ENCODE measurements around the gene CEACAM7. TPM values are rescaled to one million over a fixed set of nuclear protein-coding genes. Genes with fewer than 3 reads are reported as not detected.

Gene CEACAM7
- not detected for total RNA-seq

DNA sequence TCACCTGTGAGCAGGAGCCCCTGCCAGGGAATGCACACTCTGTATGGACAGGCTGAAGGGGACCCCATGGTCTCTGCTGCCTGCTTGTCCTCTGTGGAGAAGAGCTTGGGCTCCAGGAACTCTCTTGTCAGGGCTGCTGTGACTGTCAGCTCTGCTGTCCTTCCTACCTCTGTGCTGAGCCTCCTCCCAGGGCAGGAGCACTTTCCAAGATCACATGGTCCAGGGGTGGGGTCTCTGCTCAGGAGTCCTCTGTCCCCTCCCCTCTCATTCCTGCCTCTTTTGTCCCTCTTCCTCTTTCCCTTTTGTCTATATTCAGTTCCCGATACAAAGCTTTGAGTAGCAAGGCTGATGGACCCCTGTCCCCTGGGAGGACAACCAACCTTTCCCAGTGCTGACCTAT is at the start of gene CEACAM7:
Gene CEACAM7, minus strand, starts transcription at position 173 of the 400 bp plus-strand sequence. Its CDS starts 105 bp downstream, at position 68.
- Histone ChIP-seq H3K36me3 (no peaks in the 10 kb centered on the region), H3K4me3 (replicated peaks in 1 of 3) (no peak within 1 kb of the TSS), H3K27ac (no peak within 1 kb of the TSS), H3K4me1 (no peaks in the 10 kb centered on the region), H3K27me3 (no peaks in the 10 kb centered on the region), H3K9me3 (no peaks in the 10 kb centered on the region)
- 66 to 81% methylated on average over 1 of the region's 1 CpG for WGBS, 2 donors
- no peak for DNase-seq
- intact Hi-C loops (cut with DNase I), result no loop called here
- no peak for TF ChIP-seq POLR2A (IDR thresholded peaks at IDR 0.05)
- TF ChIP-seq, protein P1, sequence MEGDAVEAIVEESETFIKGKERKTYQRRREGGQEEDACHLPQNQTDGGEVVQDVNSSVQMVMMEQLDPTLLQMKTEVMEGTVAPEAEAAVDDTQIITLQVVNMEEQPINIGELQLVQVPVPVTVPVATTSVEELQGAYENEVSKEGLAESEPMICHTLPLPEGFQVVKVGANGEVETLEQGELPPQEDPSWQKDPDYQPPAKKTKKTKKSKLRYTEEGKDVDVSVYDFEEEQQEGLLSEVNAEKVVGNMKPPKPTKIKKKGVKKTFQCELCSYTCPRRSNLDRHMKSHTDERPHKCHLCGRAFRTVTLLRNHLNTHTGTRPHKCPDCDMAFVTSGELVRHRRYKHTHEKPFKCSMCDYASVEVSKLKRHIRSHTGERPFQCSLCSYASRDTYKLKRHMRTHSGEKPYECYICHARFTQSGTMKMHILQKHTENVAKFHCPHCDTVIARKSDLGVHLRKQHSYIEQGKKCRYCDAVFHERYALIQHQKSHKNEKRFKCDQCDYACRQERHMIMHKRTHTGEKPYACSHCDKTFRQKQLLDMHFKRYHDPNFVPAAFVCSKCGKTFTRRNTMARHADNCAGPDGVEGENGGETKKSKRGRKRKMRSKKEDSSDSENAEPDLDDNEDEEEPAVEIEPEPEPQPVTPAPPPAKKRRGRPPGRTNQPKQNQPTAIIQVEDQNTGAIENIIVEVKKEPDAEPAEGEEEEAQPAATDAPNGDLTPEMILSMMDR (IDR thresholded peaks at IDR 0.05), result no peak

DNA sequence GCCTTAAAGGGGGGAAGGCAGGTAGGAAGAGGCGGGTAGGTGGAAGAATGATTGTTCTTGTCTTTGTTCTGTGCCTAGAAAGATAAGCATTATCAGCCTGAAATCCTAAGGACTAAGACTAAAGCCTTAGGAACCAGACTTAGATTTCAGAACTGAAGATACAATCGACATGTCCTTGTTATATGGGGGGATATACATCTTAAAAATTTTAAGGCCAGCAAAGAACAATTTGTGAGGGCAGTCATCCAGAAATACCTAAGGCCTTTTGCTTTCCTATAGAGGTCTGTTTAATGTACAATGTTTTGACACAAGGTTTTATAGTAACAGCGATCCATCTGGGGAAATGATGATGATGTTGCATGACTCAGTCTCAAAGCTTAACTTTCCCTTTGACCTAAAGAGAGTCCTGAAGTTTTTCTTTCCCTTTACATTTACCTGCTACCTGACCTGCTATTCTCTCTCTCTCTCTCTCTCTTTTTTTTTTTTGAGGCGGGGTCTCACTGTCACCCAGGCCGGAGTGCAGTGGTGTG is 47.1 kb upstream of the CEACAM7 start:
- H3K4me3 ChIP-seq (replicated peaks in 1 of 3), result no peak overlapping the region
- DNase-seq, result no peak
- TF ChIP-seq, protein P1 (IDR thresholded peaks at IDR 0.05), result no peak
- no peak for TF ChIP-seq POLR2A (IDR thresholded peaks at IDR 0.05)
- H3K36me3 ChIP-seq, result no peaks in the 10 kb centered on the region
- H3K27me3 ChIP-seq, result no peaks in the 10 kb centered on the region
- no peaks in the 10 kb centered on the region for H3K4me1 ChIP-seq
- no peak overlapping the region for H3K27ac ChIP-seq
- intact Hi-C loops (cut with DNase I), result no loop called here
- WGBS, 2 donors, result 69 to 73% methylated on average over 5 of the region's 5 CpGs
- no peaks in the 10 kb centered on the region for H3K9me3 ChIP-seq

DNA sequence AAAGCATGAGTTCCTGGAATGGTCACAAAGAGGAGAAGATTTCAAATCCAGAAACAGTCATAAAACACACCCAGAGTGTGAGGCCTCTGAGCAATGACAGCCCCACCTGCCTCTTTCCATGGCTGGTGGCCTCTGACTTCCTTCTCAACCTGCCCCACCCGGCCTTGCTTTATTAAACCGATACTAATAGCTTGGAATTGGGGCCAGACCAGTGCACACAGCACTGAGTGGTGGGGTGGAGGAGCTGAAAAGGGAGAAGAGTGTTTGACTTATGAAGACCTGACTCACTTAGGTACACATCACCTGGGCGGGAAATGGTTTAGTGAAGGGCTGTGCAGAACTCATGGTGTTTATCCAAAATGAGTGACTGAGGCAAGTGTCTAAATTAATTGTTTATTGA is 46.5 kb upstream of the CEACAM7 start:
- no peak for DNase-seq
- no peak overlapping the region for H3K27ac ChIP-seq
- H3K9me3 ChIP-seq, result no peaks in the 10 kb centered on the region
- H3K36me3 ChIP-seq, result no peaks in the 10 kb centered on the region
- H3K4me1 ChIP-seq, result no peaks in the 10 kb centered on the region
- WGBS, 2 donors, result 62 to 68% methylated on average over 3 of the region's 3 CpGs
- intact Hi-C loops (cut with DNase I), result no loop called here
- TF ChIP-seq POLR2A (IDR thresholded peaks at IDR 0.05), result no peak
- TF ChIP-seq, protein P1 (IDR thresholded peaks at IDR 0.05), result no peak
- no peaks in the 10 kb centered on the region for H3K27me3 ChIP-seq
- no peak overlapping the region for H3K4me3 ChIP-seq (replicated peaks in 1 of 3)

DNA sequence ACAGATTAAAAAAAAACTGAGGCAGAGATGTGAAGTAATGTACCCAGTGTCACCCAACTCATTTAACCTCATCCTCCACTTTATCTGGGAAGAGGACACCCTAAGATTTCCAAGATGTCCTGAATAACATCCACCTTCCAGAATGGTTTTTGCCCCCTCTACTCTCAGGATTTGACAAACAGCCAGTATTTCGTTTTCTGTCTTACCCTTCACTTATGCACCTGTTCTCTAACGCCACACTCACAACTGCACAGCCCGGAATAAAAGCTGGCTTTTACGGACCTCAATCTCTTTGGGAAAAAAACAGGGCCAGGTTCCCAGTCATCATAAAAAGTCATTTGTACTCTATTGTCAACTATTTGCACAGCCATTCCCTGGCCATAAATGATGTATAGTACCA is 46.1 kb upstream of the CEACAM7 start:
- no peak overlapping the region for H3K27ac ChIP-seq
- 79 to 81% methylated on average over 4 of the region's 4 CpGs for WGBS, 2 donors
- intact Hi-C loops (cut with DNase I), result no loop called here

DNA sequence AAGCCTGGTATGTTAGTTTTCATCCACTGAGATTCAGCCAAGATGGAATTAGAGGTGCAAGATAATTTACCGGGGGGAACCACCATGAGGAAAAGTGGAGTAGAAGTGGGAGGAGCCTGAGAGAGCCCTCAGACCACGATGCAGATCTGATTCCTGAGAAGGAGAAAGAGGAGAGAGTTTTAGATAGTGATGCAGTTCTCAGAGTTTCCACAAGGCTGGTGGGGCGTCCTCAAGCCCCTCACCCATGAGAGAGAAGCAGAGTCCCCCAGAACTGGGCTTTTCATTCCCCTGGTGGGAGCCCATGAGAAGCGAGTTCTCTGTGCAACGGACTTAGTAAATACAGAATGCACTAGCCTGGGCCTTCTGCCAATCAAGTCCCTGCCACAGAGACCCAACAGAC is 38.4 kb upstream of the CEACAM7 start:
- intact Hi-C loops (cut with DNase I), result no loop called here
- no peaks in the 10 kb centered on the region for H3K27me3 ChIP-seq
- H3K27ac ChIP-seq, result no peak overlapping the region
- WGBS, 2 donors, result 17 to 27% methylated on average over 5 of the region's 5 CpGs
- H3K4me3 ChIP-seq (replicated peaks in 1 of 3), result no peak overlapping the region
- DNase-seq, result no peak
- no peaks in the 10 kb centered on the region for H3K36me3 ChIP-seq
- no peaks in the 10 kb centered on the region for H3K4me1 ChIP-seq
- no peaks in the 10 kb centered on the region for H3K9me3 ChIP-seq
- TF ChIP-seq, protein P1 (IDR thresholded peaks at IDR 0.05), result no peak
- TF ChIP-seq POLR2A (IDR thresholded peaks at IDR 0.05), result no peak

More for the DNA sequence above, 46.1 kb upstream of the CEACAM7 start:
- Histone ChIP-seq H3K4me1 (no peaks in the 10 kb centered on the region), H3K36me3 (no peaks in the 10 kb centered on the region), H3K27me3 (no peaks in the 10 kb centered on the region), H3K4me3 (replicated peaks in 1 of 3) (no peak overlapping the region), H3K9me3 (no peaks in the 10 kb centered on the region)
- DNase-seq, result no peak
- TF ChIP-seq, protein P1 (IDR thresholded peaks at IDR 0.05), result no peak
- TF ChIP-seq POLR2A (IDR thresholded peaks at IDR 0.05), result no peak

Data from thyroid gland (tissue), 4 donors.